ENCODE measurements around the gene IPO13.

Gene IPO13

DNA sequence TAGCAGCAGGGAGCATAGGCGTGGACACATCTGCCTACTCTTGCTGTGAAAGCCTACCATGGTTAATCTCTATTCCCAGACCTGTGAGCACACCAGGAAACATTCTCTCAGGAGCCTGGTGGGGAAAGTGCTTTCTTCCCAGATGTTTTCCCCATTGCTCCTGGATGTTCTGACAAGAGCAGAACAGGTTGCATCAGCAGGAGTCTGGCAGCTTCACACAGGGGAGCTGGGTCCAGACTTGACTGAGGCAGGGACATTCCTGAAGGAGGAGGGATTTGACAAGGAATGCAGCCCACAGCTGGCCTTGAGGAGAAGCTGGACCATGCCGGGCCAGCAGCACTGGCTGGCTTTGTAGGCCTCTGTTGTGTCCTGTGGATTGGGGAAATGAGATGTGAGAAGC lies 34.1 kb upstream of the IPO13 start:
- TF ChIP-seq TAF1 (IDR thresholded peaks at IDR 0.05; ENCODE audit: borderline replicate concordance, insufficient read depth, low read length) (no peak), FOXP2 (optimal IDR thresholded peaks at IDR 0.05; ENCODE audit: borderline replicate concordance, extremely low read depth, extremely low read length, insufficient read depth) (no peak), SIN3A (IDR thresholded peaks at IDR 0.05; ENCODE audit: borderline replicate concordance, insufficient read depth, low read length) (no peak), POLR2AphosphoS5 (IDR thresholded peaks at IDR 0.05; ENCODE audit: low read depth, low read length) (no peak)
- TF ChIP-seq, protein P1, sequence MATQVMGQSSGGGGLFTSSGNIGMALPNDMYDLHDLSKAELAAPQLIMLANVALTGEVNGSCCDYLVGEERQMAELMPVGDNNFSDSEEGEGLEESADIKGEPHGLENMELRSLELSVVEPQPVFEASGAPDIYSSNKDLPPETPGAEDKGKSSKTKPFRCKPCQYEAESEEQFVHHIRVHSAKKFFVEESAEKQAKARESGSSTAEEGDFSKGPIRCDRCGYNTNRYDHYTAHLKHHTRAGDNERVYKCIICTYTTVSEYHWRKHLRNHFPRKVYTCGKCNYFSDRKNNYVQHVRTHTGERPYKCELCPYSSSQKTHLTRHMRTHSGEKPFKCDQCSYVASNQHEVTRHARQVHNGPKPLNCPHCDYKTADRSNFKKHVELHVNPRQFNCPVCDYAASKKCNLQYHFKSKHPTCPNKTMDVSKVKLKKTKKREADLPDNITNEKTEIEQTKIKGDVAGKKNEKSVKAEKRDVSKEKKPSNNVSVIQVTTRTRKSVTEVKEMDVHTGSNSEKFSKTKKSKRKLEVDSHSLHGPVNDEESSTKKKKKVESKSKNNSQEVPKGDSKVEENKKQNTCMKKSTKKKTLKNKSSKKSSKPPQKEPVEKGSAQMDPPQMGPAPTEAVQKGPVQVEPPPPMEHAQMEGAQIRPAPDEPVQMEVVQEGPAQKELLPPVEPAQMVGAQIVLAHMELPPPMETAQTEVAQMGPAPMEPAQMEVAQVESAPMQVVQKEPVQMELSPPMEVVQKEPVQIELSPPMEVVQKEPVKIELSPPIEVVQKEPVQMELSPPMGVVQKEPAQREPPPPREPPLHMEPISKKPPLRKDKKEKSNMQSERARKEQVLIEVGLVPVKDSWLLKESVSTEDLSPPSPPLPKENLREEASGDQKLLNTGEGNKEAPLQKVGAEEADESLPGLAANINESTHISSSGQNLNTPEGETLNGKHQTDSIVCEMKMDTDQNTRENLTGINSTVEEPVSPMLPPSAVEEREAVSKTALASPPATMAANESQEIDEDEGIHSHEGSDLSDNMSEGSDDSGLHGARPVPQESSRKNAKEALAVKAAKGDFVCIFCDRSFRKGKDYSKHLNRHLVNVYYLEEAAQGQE (IDR thresholded peaks at IDR 0.05; ENCODE audit: insufficient read depth in 1 of 2, low read depth in 2 of 2, low read length in 2 of 2): no peak

- no peak for TF ChIP-seq POLR2AphosphoS5 (IDR thresholded peaks at IDR 0.05; ENCODE audit: low read depth, low read length)
- TF ChIP-seq SIN3A (IDR thresholded peaks at IDR 0.05; ENCODE audit: borderline replicate concordance, insufficient read depth, low read length): no peak
- TF ChIP-seq, protein P1 (IDR thresholded peaks at IDR 0.05; ENCODE audit: insufficient read depth in 1 of 2, low read depth in 2 of 2, low read length in 2 of 2): no peak
- TF ChIP-seq TAF1 (IDR thresholded peaks at IDR 0.05; ENCODE audit: borderline replicate concordance, insufficient read depth, low read length): no peak
- TF ChIP-seq FOXP2 (optimal IDR thresholded peaks at IDR 0.05; ENCODE audit: borderline replicate concordance, extremely low read depth, extremely low read length, insufficient read depth): no peak
These were observed 33.7 kb upstream of the IPO13 start for GRCh38 chr1:43913051-43913501.

- TF ChIP-seq SIN3A (IDR thresholded peaks at IDR 0.05; ENCODE audit: borderline replicate concordance, insufficient read depth, low read length): no peak
These were observed 32.9 kb upstream of the IPO13 start for GRCh38 chr1:43913666-43914360.

DNA sequence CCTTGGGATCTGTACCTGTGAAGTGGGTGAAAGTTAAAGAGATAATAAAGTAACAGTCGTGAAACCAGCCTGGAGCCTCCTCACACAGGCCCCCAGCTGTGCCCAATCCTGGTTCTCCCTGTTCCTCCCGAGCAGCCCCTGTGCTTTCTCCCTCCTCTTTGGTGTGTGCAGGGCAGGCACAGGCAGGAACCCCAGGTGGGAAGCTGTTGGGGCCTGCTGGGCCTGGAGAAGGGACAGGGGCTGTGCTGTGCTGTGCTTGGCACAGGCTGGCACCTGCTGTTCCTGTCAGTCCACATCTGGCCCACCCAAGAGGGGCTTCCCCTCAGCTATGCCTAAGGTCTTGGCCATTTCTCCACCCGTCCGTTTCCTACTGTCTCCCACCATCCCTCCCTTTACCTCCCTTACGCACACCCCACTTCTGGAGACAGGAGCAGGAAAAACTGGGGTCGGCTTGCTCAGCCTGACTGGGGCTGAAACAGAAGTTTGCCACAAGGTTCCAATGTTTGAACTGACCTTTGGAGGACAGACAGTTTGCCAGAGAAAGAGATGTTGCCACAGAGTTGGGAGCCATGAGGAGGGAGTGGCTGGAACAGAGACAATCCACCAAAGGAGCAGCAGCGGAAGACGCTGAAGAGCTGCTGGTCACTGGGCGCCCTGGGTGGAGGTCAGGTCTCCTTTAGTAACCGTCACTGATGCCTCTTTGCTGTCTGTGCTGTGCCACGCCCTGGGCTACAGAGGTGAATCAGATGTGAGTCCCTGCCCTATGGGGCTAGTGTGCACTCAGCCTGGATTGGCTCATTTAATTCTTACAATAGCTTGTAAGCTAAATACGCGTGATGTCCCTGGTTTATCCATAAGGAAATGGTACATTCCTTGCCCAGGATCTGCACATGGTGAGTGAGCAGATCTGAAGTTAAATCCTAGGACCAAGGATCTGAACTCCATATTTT lies 31.9 kb upstream of the IPO13 start:
- no peak for TF ChIP-seq FOXP2 (optimal IDR thresholded peaks at IDR 0.05; ENCODE audit: borderline replicate concordance, extremely low read depth, extremely low read length, insufficient read depth)
- TF ChIP-seq, protein P1 (IDR thresholded peaks at IDR 0.05; ENCODE audit: insufficient read depth in 1 of 2, low read depth in 2 of 2, low read length in 2 of 2): no peak

- no peak for TF ChIP-seq POLR2AphosphoS5 (IDR thresholded peaks at IDR 0.05; ENCODE audit: low read depth, low read length)
- TF ChIP-seq, protein P1 (IDR thresholded peaks at IDR 0.05; ENCODE audit: insufficient read depth in 1 of 2, low read depth in 2 of 2, low read length in 2 of 2): no peak
- TF ChIP-seq FOXP2 (optimal IDR thresholded peaks at IDR 0.05; ENCODE audit: borderline replicate concordance, extremely low read depth, extremely low read length, insufficient read depth): no peak
- no peak for TF ChIP-seq TAF1 (IDR thresholded peaks at IDR 0.05; ENCODE audit: borderline replicate concordance, insufficient read depth, low read length)
- no peak for TF ChIP-seq SIN3A (IDR thresholded peaks at IDR 0.05; ENCODE audit: borderline replicate concordance, insufficient read depth, low read length)
These were observed 26.8 kb upstream of the IPO13 start for GRCh38 chr1:43919906-43920305.
